Lower leg skin (tissue), 3 donors: ENCODE results near the gene ALPI.

ENCODE experiments used
- CTCF ChIP-seq, 3 donors: fragments of 450-650 bp; IDR thresholded peaks; one replicate each; pipeline ENCODE4 v1.5.1; 2016; ENCODE audit warnings: antibody characterized with exemption in 3 of 3, mild to moderate bottlenecking in 3 of 3, moderate library complexity in 2 of 3
- POLR2A ChIP-seq, 2 donors: fragments of 450-650 bp; IDR thresholded peaks; one replicate each; pipeline ENCODE4 v1.6.1; 2016 to 2017; ENCODE audit warnings: antibody characterized with exemption in 2 of 2, mild to moderate bottlenecking in 1 of 2, moderate library complexity in 1 of 2

- TF ChIP-seq POLR2A (IDR thresholded peaks at IDR 0.05) (no peak), CTCF (IDR thresholded peaks at IDR 0.05) (no peak)
Observed at GRCh38 chr2:232431705-232432590, 24.0 kb upstream of the ALPI start.
